Fibroblast of skin of scalp (primary cell): ENCODE results near the gene DDX24.
A peak's percentile ranks its signal among the peaks of the same experiment; 100 is the strongest.

Experiments used
- DNase-seq: peaks from one replicate; pipeline ENCODE4 v3.0.0-alpha.2; 2013

DDX24 gene

GRCh38 chr14:94004015-94004414 lies 77.0 kb downstream of the DDX24 start:
- DNase-seq = no peak

GRCh38 chr14:94003397-94003796 lies 77.6 kb downstream of the DDX24 start:
- no peak for DNase-seq

GRCh38 chr14:94001501-94002396 lies 79.3 kb downstream of the DDX24 start:
- peak; percentile 71 for DNase-seq

GRCh38 chr14:94001016-94001415 lies 80.0 kb downstream of the DDX24 start:
- DNase-seq = no peak

- DNase-seq = no peak
Observed at GRCh38 chr14:94000267-94000666, 80.7 kb downstream of the DDX24 start.

GRCh38 chr14:93999573-93999972 lies 81.4 kb downstream of the DDX24 start:
- DNase-seq = no peak

GRCh38 chr14:93998871-93999403 lies 82.1 kb downstream of the DDX24 start:
- no peak for DNase-seq
